Esophagus muscularis mucosa (tissue), 4 donors: ENCODE data around the gene HOXA2. TPM values are rescaled to one million over a fixed set of nuclear protein-coding genes. Genes with fewer than 3 reads are reported as not detected.

Source experiments
- DNase-seq: peaks from one replicate; pipeline ENCODE4 v3.0.0-alpha.2; 2017; ENCODE audit errors: extremely low spot score
- H3K27ac ChIP-seq, 4 donors: fragments of 200-600 bp; sonication (generic); replicated peaks in 1 of 4; 1 replicate in 3 of 4; 2 replicates in 1 of 4; pipeline ENCODE4 v1.5.1; 2016 to 2019; ENCODE audit warnings: mild to moderate bottlenecking in 1 of 4
- H3K27me3 ChIP-seq, 4 donors: fragments of 200-600 bp; sonication (generic); one replicate each; pipeline versions ENCODE4 v1.5.1 to v1.6.0; 2016 to 2019
- H3K36me3 ChIP-seq, 4 donors: fragments of 200-600 bp; sonication (generic); one replicate each; pipeline ENCODE4 v1.5.1; 2016 to 2019
- H3K4me1 ChIP-seq, 4 donors: fragments of 200-600 bp; sonication (generic); one replicate each; pipeline ENCODE4 v1.5.1; 2016 to 2019
- H3K4me3 ChIP-seq, 4 donors: fragments of 200-600 bp; sonication (generic); 1 replicate in 2 of 4; 2 replicates in 2 of 4; pipeline ENCODE4 v1.5.1; 2016 to 2019; ENCODE audit warnings: mild to moderate bottlenecking in 4 of 4, moderate library complexity in 1 of 4
- H3K9me3 ChIP-seq, 4 donors: fragments of 200-600 bp; sonication (generic); 1 replicate in 3 of 4; 2 replicates in 1 of 4; pipeline ENCODE4 v1.5.1; 2016 to 2019
- EP300 ChIP-seq: sonication (generic); formaldehyde crosslinking; IDR thresholded peaks from one replicate; pipeline ENCODE4 v1.6.1; 2017; ENCODE audit warnings: antibody characterized with exemption
- POLR2A ChIP-seq: fragments of 450-650 bp; IDR thresholded peaks from one replicate; pipeline ENCODE4 v1.6.1; 2017; ENCODE audit warnings: antibody characterized with exemption, moderate library complexity, mild to moderate bottlenecking, low read depth
- POLR2AphosphoS5 ChIP-seq, 2 donors: sonication (generic); formaldehyde crosslinking; IDR thresholded peaks; one replicate each; pipeline ENCODE4 v1.6.1; 2017; ENCODE audit warnings: antibody characterized with exemption in 2 of 2
- WGBS: methylation state at CpG from one replicate; pipeline ENCODE4 v1.1.5; 2018; 5-methylcytosine and 5-hydroxymethylcytosine counted together
- intact Hi-C: fragments of 100-400 bp; cut with DNase I; formaldehyde crosslinking; loops from one replicate; pipeline ENCODE4 v1.15.1; 2023
- total RNA-seq, 4 donors: library from RNA; depleted of rRNA; stranded (reverse); fragments of >200 nt; gene quantifications; one replicate each; pipeline versions ENCODE4 v1.1.0 to v1.2.1, GENCODE V29; 2016
- TF ChIP-seq, protein P1 (sequence below), 3 experiments: fragments of 200-600 bp in 2 of 3; fragments of 450-650 bp in 1 of 3; sonication (generic) in 2 of 3; IDR thresholded peaks; one replicate each; pipeline ENCODE4 v1.5.1; 2017 to 2019; ENCODE audit warnings: antibody characterized with exemption in 3 of 3, mild to moderate bottlenecking in 2 of 3, moderate library complexity in 1 of 3

The HOXA2 gene
- total RNA-seq, 4 donors from 2014 or later: 3.3 to 5.4 (median 4.4) TPM

- Histone ChIP-seq H3K4me3 (peak overlapping the region; percentile 50 to 75 (median 66)), H3K4me1 (peaks cover 31 to 89% (median 84%) of the 10 kb centered on the region in 4 donors), H3K27ac (peak overlapping the region; percentile 96 to 100 (median 99)), H3K9me3 (no peaks in the 10 kb centered on the region), H3K27me3 (no peaks in the 10 kb centered on the region), H3K36me3 (no peaks in the 10 kb centered on the region)
- 31% methylated on average over 42 of the region's 42 CpGs for WGBS
- DNase-seq: no peak
- intact Hi-C loops: no loop called here
- no peak for TF ChIP-seq EP300
- TF ChIP-seq POLR2A: no peak
- peak; percentile 10 to 14 for TF ChIP-seq POLR2AphosphoS5 (IDR thresholded peaks at IDR 0.05)
These were observed 19.8 kb upstream of the HOXA2 start for GRCh38 chr7:27122077-27122910.

- Histone ChIP-seq H3K4me3 (peak overlapping the region; percentile 50 to 75 (median 66)), H3K36me3 (no peaks in the 10 kb centered on the region), H3K27ac (peak overlapping the region; percentile 96 to 100 (median 99)), H3K4me1 (peaks cover 33 to 85% (median 80%) of the 10 kb centered on the region in 4 donors), H3K27me3 (no peaks in the 10 kb centered on the region), H3K9me3 (no peaks in the 10 kb centered on the region)
- 20% methylated on average over 7 of the region's 7 CpGs for WGBS
- intact Hi-C loops: no loop called here
- no peak for DNase-seq
- TF ChIP-seq, protein P1, sequence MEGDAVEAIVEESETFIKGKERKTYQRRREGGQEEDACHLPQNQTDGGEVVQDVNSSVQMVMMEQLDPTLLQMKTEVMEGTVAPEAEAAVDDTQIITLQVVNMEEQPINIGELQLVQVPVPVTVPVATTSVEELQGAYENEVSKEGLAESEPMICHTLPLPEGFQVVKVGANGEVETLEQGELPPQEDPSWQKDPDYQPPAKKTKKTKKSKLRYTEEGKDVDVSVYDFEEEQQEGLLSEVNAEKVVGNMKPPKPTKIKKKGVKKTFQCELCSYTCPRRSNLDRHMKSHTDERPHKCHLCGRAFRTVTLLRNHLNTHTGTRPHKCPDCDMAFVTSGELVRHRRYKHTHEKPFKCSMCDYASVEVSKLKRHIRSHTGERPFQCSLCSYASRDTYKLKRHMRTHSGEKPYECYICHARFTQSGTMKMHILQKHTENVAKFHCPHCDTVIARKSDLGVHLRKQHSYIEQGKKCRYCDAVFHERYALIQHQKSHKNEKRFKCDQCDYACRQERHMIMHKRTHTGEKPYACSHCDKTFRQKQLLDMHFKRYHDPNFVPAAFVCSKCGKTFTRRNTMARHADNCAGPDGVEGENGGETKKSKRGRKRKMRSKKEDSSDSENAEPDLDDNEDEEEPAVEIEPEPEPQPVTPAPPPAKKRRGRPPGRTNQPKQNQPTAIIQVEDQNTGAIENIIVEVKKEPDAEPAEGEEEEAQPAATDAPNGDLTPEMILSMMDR (IDR thresholded peaks at IDR 0.05): no peak
- TF ChIP-seq POLR2A: no peak
- no peak for TF ChIP-seq POLR2AphosphoS5 (IDR thresholded peaks at IDR 0.05)
- TF ChIP-seq EP300: no peak
These were observed 19.2 kb upstream of the HOXA2 start for GRCh38 chr7:27121684-27122076.

- 25% methylated on average over 1 of the region's 1 CpG for WGBS
- no peak for DNase-seq
- TF ChIP-seq POLR2AphosphoS5 (IDR thresholded peaks at IDR 0.05): peak in 1 of 2 donors; percentile 52
- TF ChIP-seq, protein P1 (IDR thresholded peaks at IDR 0.05): no peak
- intact Hi-C loops: no loop called here
- Histone ChIP-seq H3K36me3 (no peaks in the 10 kb centered on the region), H3K4me1 (peaks cover 25 to 63% (median 60%) of the 10 kb centered on the region in 4 donors), H3K4me3 (peak overlapping the region in 3 of 4 donors; percentile 68 to 88 (median 75)), H3K27me3 (no peaks in the 10 kb centered on the region), H3K27ac (peak overlapping the region; percentile 96 to 100 (median 99)), H3K9me3 (no peaks in the 10 kb centered on the region)
These were observed 17.0 kb upstream of the HOXA2 start for GRCh38 chr7:27119412-27119911.

GRCh38 chr7:27118580-27118979 lies 16.1 kb upstream of the HOXA2 start:
- Histone ChIP-seq H3K4me3 (peak overlapping the region; percentile 68 to 88 (median 77)), H3K9me3 (no peaks in the 10 kb centered on the region), H3K27me3 (no peaks in the 10 kb centered on the region), H3K36me3 (no peaks in the 10 kb centered on the region), H3K27ac (peak overlapping the region; percentile 96 to 100 (median 99)), H3K4me1 (peaks cover 18 to 59% (median 57%) of the 10 kb centered on the region in 4 donors)
- no peak for TF ChIP-seq POLR2A
- TF ChIP-seq, protein P1 (IDR thresholded peaks at IDR 0.05): no peak
- TF ChIP-seq POLR2AphosphoS5 (IDR thresholded peaks at IDR 0.05): no peak
- TF ChIP-seq EP300: no peak
- DNase-seq: no peak
- WGBS: 32% methylated on average over 3 of the region's 3 CpGs
- intact Hi-C loops: no loop called here

- H3K27ac ChIP-seq: peak overlapping the region; percentile 96 to 100 (median 99)
These were observed 15.5 kb upstream of the HOXA2 start for GRCh38 chr7:27117887-27118491.

More at GRCh38 chr7:27117887-27118491, 15.5 kb upstream of the HOXA2 start:
- DNase-seq: no peak
- H3K27me3 ChIP-seq: no peaks in the 10 kb centered on the region
- H3K4me3 ChIP-seq: peak overlapping the region; percentile 68 to 88 (median 77)
- intact Hi-C loops: no loop called here
- WGBS: 27% methylated on average over 19 of the region's 19 CpGs
- TF ChIP-seq EP300: no peak
- peak; percentile 13 to 83 for TF ChIP-seq POLR2AphosphoS5 (IDR thresholded peaks at IDR 0.05)
- no peaks in the 10 kb centered on the region for H3K9me3 ChIP-seq
- H3K4me1 ChIP-seq: peaks cover 12 to 56% (median 53%) of the 10 kb centered on the region in 4 donors
- no peaks in the 10 kb centered on the region for H3K36me3 ChIP-seq
